DMS79 (cell line): ENCODE measurements around the gene STXBP3.
"Not testable (repeated sequence)": the region's sequence is repeated elsewhere in the genome, so short reads cannot be mapped to it uniquely, and the experiment has no call there.

ENCODE experiments used
- DNase-seq: peaks from one replicate; lab custom pipeline; 2025; lab: John Stamatoyannopoulos, UW

Gene STXBP3, protein sequence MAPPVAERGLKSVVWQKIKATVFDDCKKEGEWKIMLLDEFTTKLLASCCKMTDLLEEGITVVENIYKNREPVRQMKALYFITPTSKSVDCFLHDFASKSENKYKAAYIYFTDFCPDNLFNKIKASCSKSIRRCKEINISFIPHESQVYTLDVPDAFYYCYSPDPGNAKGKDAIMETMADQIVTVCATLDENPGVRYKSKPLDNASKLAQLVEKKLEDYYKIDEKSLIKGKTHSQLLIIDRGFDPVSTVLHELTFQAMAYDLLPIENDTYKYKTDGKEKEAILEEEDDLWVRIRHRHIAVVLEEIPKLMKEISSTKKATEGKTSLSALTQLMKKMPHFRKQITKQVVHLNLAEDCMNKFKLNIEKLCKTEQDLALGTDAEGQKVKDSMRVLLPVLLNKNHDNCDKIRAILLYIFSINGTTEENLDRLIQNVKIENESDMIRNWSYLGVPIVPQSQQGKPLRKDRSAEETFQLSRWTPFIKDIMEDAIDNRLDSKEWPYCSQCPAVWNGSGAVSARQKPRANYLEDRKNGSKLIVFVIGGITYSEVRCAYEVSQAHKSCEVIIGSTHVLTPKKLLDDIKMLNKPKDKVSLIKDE

DNA sequence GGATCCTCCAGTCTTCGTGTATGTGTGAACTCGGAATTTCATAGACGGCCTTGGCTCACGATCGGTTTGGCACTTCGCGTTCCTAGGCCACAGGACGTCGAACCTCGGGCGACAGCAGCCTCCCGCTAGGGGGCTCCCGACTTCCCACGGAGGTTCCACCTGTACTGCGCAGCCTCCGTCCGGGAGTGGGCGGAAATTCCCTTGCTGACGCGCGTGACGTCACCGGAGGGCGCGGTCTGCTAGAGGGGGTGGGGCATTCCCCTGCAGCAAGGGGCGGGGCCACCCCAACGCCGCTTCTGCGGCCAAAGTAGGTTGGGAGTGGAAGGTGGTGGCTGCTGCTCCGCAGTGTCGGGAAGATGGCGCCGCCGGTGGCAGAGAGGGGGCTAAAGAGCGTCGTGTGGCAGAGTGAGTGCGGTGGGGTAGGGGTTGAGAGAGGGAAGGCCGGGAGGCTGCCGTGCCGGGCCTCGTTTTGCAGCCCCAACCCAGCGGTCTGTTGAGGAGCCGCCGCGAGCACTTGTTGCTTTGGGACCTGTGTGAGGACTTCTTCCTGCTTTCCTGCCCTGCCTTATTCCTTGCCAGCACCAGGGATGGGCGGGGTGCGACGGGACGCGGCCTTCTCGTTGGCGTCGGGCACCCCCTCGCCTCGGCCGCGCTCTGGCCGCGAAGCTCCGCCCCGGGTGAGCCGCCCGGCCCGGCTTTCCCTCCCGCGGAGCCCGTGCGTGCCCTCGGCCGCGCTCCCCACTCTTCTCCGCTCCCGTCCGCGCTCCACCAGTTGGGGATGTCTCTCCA, at the start of gene STXBP3:
Gene STXBP3, plus strand, starts transcription at position 293 of the 789 bp plus-strand sequence. Its CDS starts 64 bp downstream, at position 357.
- DNase-seq, result peak; percentile 84

GRCh38 chr1:108699375-108700332, 46.8 kb upstream of the STXBP3 start:
- no peak for DNase-seq

DNA sequence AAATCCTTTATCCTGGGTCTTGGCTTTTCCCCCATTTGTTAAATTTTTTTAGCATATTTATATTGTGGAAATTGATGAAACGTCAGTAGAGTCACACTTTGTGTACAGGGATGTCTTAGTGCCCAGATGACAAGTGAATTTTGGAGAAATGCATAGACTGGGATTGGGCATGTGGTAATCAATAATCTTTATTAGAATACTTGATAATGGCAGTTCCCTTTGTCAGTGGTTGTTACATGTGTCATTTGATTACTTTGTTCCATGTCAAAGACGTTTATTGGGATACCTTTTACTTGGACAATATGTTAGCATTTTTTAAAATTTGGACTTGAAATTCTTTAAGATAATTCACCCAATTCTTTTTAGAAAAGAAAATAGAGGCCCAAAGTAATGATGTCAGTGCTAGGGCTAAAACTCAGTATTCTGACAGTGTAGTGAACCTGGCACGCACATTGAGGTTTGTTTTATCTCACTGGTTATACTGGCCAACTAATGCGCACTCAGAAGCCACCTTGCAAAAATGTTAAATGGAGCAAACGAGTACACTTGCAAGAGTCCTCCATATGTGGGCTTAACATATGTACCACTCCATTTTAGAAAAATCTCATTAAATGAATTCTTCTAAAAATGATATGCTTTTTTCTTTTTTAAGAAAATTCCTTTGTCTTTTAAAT, 45.2 kb upstream of the STXBP3 start:
- no peak for DNase-seq

DNA sequence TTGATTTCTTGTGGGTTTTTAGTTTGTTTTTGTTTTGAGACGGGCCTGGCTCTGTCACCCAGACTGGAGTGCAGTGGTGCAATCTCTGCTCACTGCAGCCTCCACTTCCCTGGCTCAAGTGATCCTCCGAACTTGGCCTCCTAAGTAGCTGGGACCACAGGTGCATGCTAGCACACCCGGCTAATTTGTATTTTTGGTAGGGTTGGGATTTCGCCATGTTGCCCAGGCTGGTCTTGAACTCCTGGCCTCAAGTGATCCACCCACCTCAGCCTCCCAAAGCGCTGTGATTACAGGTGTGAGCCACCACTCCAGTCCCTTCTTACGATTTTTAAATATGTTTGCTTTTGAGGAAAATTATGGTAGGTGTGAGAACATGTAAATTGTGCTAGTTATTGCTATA, 44.4 kb upstream of the STXBP3 start:
- not testable (repeated sequence) for DNase-seq

- no peak for DNase-seq
Measured at GRCh38 chr1:108703939-108704338, 42.5 kb upstream of the STXBP3 start.

GRCh38 chr1:108704496-108704895, 42.0 kb upstream of the STXBP3 start:
- no peak for DNase-seq

DNA sequence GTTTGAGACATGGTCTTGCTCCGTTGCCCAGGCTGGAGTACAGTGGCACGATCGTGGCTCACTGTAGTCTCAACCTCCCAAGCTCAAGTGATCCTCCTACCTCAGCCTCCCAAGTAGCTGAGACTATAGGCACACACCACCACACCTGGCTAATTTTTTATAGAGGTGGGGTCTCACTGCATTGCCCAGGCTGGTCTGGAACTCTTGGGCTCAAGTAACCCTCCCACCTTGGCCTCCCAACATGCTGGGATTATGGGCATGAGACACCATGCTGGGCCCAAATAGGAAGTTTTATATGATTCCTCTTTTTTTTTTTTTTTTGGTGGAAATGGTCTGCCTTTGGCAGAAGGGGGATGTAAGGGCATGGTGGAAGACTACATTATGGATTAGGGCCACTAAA, 39.8 kb upstream of the STXBP3 start:
- no peak for DNase-seq

GRCh38 chr1:108708691-108709660, 37.5 kb upstream of the STXBP3 start:
- DNase-seq, result no peak

DNA sequence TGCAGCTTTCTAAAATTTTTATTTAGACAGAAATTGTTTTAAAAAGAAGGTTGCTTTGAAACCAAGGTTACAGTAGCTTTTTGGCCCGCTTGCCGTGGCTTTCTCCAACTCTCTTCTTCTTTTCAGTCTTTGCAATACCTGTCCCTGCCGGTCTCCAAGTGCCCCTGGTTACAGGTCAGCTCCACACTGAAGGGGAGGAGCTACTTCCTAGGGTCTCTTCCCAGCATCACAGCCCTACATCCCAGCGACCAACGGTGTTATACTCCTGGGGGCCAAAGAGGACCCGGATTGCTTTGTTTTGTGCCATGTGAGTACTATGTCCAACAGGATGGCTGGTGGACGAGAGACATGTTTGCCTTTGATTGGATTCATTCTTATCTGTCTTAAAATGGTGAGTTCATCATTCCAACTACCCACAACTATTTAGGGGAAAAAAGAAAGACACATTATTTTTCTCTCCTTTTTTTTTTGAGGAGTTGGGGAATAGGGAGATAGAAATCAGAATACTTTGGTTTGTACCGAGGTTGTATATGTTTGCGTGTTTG, 33.8 kb upstream of the STXBP3 start, which contains the start of gene FNDC7:
Gene FNDC7, plus strand, starts transcription at position 303 of the 545 bp plus-strand sequence. Its CDS starts 26 bp downstream, at position 329.
- DNase-seq, result no peak

DNA sequence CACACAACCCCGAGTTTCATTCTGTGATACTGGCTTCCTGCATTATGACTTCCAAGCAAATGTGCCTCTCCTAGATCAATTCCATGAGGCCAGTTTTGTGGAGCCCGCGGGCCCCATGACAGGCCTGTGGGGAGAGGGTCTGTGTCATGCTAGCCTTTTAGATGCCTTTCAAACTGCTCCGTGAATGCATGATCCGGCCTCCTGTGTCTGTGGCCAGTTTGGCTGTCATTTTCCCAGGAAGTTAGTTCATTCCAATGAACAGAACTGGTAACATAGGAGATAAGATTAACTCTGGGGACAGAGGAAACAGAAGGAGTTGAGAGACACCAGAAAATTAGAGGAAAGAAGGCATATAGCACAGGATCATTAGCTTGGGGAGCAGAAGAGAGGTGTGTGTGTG, 30.5 kb upstream of the STXBP3 start:
- no peak for DNase-seq

GRCh38 chr1:108716437-108717230, 29.8 kb upstream of the STXBP3 start:
- DNase-seq, result no peak

GRCh38 chr1:108717774-108718316, 28.6 kb upstream of the STXBP3 start:
- DNase-seq, result no peak

- DNase-seq, result no peak
Measured at GRCh38 chr1:108718927-108719655, 27.4 kb upstream of the STXBP3 start.

- DNase-seq, result no peak
Measured at GRCh38 chr1:108719656-108720435, 26.6 kb upstream of the STXBP3 start.

GRCh38 chr1:108722292-108722691, 24.2 kb upstream of the STXBP3 start:
- DNase-seq, result no peak

DNA sequence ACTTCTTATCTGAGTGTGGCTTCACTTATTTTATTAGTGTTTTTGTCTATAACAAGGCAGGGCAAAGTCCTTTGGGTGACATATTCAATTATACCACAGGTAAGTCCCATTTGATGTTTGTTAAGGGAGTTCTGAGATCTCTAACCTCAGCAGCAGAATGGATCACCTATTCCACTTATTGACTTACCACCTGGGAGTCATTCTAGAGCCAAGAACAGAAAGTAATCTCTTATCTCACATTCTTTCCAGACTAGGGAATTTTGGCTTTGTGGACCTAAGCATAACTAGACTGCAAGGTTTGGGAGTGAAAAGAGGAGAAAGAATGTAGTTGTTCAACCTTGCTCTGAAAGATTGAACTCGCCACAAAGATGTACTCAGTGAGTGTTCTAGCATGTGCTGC, 20.6 kb upstream of the STXBP3 start:
- DNase-seq, result no peak
